ENCODE measurements around the gene TMEM252.

Gene TMEM252

GRCh38 chr9:68522131-68522530 is 18.6 kb downstream of the TMEM252 start:
- ATAC-seq: no peak
- TF ChIP-seq ZNF70 (CRISPR knock-in tag; IDR thresholded peaks at IDR 0.05) (no peak), ESRRG (CRISPR knock-in tag; IDR thresholded peaks at IDR 0.05) (no peak), CSRNP3 (CRISPR knock-in tag; IDR thresholded peaks at IDR 0.05) (no peak), ARNTL (CRISPR knock-in tag; IDR thresholded peaks at IDR 0.05; ENCODE audit: borderline replicate concordance, low read depth) (no peak), ZNF565 (CRISPR knock-in tag; conservative IDR thresholded peaks at IDR 0.05; ENCODE audit: low read depth) (no peak), ZFP30 (CRISPR knock-in tag; IDR thresholded peaks at IDR 0.05) (no peak), TSHZ2 (CRISPR knock-in tag; IDR thresholded peaks at IDR 0.05) (no peak), OSR1 (CRISPR knock-in tag; IDR thresholded peaks at IDR 0.05) (no peak), ISL1 (CRISPR knock-in tag; IDR thresholded peaks at IDR 0.05) (no peak), POU6F1 (CRISPR knock-in tag; IDR thresholded peaks at IDR 0.05; ENCODE audit: borderline replicate concordance, low read depth) (no peak), ZNF8 (CRISPR knock-in tag; IDR thresholded peaks at IDR 0.05) (no peak), PPARA (CRISPR knock-in tag; IDR thresholded peaks at IDR 0.05; ENCODE audit: borderline replicate concordance) (no peak), SNAI2 (CRISPR knock-in tag; IDR thresholded peaks at IDR 0.05) (no peak), ZFP3 (CRISPR knock-in tag; IDR thresholded peaks at IDR 0.05) (no peak), GLIS3 (CRISPR knock-in tag; IDR thresholded peaks at IDR 0.05) (no peak), ZC3H10 (CRISPR knock-in tag; IDR thresholded peaks at IDR 0.05) (no peak), TOX (CRISPR knock-in tag; IDR thresholded peaks at IDR 0.05; ENCODE audit: borderline replicate concordance) (no peak), TCF4 (CRISPR knock-in tag; IDR thresholded peaks at IDR 0.05; ENCODE audit: borderline replicate concordance) (no peak), CREB5 (CRISPR knock-in tag; IDR thresholded peaks at IDR 0.05; ENCODE audit: low read depth) (no peak)

- TF ChIP-seq ZNF70 (CRISPR knock-in tag; IDR thresholded peaks at IDR 0.05): no peak
- TF ChIP-seq CSRNP3 (CRISPR knock-in tag; IDR thresholded peaks at IDR 0.05): no peak
- no peak for TF ChIP-seq POU6F1 (CRISPR knock-in tag; IDR thresholded peaks at IDR 0.05; ENCODE audit: borderline replicate concordance, low read depth)
- TF ChIP-seq ARNTL (CRISPR knock-in tag; IDR thresholded peaks at IDR 0.05; ENCODE audit: borderline replicate concordance, low read depth): no peak
- TF ChIP-seq ZNF8 (CRISPR knock-in tag; IDR thresholded peaks at IDR 0.05): no peak
- TF ChIP-seq ISL1 (CRISPR knock-in tag; IDR thresholded peaks at IDR 0.05): no peak
- TF ChIP-seq RARB (CRISPR knock-in tag; IDR thresholded peaks at IDR 0.05): no peak
- TF ChIP-seq OSR1 (CRISPR knock-in tag; IDR thresholded peaks at IDR 0.05): no peak
- no peak for TF ChIP-seq ZFP30 (CRISPR knock-in tag; IDR thresholded peaks at IDR 0.05)
- TF ChIP-seq TOX (CRISPR knock-in tag; IDR thresholded peaks at IDR 0.05; ENCODE audit: borderline replicate concordance): no peak
- no peak for TF ChIP-seq SNAI2 (CRISPR knock-in tag; IDR thresholded peaks at IDR 0.05)
- no peak for ATAC-seq
Observed at GRCh38 chr9:68515326-68516017, 25.2 kb downstream of the TMEM252 start.
